T-helper 22 cell (primary cell): ENCODE results near the gene USHBP1.
"Not testable (repeated sequence)": the region's sequence is repeated elsewhere in the genome, so short reads cannot be mapped to it uniquely, and the experiment has no call there.

Source experiments
- DNase-seq: peaks from one replicate; pipeline ENCODE4 v3.0.0-alpha.2; 2020; ENCODE audit warnings: low read depth

Gene USHBP1

DNA sequence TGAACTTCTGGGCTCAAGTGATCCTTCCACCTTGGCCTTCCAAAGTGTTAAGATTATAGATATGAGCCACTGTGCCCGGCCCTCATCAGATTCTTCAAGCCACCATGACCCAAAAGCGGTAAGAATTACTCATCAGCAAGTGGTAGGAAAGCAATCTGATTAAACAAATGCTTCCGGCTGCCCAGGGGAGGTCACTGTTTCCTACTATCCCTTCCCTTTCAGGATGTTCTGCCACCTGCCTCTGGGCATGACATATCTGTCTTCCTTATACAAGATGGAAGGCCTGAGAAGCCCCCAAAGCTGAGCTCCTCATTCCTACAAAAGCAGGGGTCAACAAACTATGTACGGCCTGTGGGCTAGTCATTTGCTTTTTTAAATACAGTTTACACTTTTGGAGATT is 31.7 kb upstream of the USHBP1 start:
- no peak for DNase-seq

DNA sequence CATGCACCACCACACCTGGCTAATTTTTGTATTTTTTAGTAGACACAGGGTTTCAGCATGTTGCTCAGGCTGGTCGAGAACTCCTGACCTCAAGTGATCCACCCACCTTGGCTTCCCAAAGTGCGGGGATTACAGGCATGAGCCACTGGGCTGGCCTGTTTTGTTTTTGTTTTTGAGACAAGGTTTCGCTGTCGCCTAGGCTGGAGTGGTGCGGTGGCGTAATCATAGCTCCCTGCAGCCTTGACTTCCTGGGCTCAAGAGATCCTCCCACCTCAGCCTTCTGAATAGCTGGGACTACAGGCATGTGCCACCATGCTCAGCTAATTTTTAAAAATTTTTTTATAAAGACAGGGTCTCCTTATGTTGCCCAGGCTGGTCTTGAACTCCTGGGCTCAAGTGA is 31.0 kb upstream of the USHBP1 start:
- not testable (repeated sequence) for DNase-seq

DNA sequence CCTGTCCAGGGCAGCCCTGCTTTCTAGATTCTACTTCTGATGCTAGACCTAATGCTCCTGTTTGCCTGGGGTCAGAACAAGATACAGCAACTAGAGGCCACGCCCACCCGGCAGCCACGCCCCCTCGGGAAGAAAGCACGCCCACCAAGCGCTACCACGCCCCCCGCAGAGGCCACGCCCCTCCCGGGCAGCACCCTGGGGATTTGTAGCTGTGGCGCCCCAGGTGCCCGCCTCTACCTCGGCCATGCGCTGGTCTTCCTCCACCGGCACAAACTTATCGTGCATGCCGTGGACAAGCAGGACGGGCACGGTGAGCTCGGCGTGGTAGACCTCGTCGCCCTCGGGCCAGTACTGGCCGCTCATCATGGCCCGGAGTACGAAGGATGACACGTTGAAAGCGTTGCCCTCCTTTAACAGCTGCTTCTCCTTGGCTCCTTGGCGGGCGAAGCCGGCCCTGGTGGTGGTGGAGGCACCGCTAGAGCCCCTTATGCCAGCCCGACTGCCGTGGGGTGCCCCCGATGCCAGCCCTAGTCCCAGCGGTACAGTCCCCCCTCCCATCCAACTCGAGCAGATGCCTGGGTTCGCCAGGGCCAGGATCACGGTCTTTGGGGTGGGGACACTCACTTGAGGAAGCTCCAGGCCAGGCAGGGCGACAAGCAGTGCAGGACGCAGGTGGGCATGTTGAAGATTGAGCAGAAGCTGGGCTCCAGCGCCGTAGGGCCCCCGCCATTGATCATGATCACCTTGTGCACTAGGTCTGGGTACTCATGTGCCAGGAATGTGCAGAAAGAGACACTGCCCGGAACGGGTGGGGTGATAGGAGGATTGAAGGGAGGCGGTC is 29.7 kb upstream of the USHBP1 start:
- no peak for DNase-seq

DNA sequence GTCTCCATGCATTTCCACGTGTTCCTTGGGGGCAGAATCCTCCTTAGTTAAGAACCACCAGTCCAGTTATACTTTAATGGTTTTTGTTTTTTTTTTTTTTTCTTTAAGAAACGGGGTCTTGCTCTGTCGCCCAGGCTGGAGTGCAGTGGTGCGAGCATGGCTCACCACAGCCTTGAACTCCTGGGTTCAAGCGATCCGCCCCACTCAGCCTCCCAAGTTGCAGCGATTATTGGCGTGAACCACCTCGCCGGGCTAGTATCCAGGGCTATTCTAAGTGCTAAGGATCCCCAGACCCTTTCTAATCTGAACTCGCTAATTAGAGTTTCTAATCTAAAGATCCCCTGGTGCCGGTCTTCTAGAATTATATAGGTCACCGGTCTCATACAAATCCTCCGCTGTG is 29.1 kb upstream of the USHBP1 start:
- no peak for DNase-seq

DNA sequence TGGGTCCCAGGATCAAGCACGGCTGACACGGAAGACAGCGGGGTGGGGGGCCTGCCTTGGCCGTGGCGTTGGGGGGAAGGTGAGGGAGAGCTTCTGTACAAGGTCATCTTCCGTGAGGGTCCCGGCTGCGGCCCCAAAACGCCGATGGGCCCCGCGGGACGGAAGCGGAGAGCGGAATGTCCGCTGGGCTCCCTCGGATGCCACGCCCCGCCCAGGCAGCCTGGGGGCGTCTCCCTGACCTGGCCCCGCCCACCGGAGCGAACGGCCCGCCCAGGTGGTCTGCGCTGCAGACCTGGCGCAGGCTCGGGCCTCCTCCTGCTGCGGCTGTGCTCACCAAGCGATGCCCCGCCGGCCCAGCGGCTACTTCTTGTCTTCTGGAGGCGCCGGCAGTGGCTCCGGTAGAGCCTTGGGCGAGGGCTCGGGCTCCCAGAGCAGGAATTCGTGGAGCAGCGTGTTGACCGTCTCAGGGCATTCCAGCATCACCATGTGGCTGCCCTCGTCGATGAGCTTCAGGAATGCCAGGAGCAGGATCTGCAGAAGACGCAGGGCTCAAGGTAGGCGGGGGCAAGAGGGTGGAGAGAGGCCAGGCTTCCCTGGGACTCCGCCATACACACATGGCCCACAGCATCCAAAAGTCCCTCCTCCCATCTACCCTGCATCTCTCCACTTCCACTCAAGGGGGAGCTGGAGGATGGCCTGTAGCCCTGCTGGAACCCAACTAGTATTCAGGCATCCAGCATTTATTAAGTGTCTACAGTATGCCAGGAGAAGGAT is 27.9 kb upstream of the USHBP1 start:
- DNase-seq = peak; percentile 59

DNA sequence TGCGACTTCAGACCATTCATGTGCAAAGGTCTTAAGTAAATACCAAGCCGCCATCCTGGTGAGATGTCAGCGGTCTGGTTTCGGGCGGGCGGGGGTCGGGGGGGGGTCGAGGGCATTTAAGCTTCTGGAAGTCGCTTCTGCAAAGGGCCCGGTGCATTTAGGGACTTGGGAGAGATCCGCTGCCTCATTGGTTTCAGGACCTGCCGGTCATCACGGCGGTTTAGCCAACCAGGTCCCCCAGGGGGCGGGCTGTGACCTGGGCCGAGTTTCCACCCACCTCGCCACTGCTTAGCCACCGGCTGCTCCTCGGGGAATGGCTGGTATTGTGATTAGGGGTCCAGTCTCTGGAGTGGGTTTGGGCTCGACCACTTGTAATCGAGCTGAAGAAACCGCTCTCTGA is 24.9 kb upstream of the USHBP1 start:
- DNase-seq = no peak

DNA sequence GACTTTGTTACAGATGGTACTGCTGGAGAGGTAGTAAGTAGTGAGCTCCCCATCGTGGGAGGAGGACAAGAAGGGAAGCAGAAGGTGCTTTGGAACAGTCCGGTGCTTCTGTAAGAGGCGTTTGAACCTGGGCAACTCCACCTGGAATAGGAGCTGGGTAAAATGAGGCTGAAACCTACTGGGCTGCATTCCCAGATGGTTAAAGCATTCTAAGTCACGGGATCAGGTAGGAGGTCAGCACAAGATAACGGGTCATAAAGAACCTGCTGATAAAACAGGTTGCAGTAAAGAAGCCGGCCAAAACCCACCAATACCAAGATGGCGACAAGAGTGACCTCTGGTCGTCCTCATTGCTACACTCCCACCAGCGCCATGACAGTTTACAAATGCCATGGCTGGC is 22.2 kb upstream of the USHBP1 start:
- no peak for DNase-seq

DNA sequence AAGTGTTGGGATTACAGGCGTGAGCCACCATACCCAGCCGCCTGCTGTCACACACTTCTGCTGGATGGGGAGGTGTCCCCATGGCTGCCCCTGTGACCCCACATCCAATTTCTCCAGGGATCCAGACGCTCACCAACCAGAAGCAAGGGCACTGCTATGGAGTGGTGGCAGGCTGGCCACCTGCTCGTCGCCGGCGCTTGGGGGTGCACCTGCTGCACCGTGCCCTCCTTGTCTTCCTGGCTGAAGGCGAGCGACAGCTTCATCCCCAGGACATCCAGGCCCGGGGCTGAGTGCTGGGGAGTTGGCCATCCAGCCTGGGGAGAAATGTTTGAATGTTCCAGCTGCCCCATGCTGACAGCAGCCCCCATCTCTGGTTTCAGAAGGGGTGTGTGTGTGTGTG is 21.7 kb upstream of the USHBP1 start:
- no peak for DNase-seq

DNA sequence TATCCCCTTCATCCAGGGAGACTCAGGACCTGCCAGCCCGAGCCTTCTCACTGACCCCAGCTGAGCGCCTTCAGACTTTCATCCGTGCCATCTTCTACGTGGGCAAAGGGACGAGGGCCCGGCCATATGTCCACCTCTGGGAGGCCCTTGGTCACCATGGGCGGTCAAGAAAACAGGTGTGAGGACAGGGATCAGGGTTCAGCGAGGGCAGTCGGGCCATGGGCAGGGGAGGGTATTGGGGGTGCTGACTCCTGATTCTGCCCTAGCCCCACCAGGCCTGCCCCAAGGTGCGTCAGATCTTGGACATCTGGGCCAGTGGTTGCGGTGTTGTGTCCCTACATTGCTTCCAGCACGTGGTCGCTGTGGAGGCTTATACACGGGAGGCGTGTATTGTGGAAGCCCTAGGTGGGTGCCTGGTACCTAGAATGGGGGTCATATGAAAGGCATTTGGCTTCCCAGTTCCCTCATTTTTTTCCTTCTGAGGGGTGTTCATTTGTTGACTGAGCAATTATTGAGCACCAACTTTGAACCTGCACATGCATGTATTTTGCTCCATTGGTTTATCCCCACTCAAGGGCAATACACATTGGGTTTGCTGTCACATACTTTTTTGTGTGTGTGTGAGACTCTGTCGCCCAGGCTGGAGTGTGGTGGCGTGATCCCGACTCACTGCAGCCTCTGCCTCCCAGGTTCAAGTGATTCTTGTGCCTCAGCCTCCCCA is 21.0 kb upstream of the USHBP1 start:
- no peak for DNase-seq

DNA sequence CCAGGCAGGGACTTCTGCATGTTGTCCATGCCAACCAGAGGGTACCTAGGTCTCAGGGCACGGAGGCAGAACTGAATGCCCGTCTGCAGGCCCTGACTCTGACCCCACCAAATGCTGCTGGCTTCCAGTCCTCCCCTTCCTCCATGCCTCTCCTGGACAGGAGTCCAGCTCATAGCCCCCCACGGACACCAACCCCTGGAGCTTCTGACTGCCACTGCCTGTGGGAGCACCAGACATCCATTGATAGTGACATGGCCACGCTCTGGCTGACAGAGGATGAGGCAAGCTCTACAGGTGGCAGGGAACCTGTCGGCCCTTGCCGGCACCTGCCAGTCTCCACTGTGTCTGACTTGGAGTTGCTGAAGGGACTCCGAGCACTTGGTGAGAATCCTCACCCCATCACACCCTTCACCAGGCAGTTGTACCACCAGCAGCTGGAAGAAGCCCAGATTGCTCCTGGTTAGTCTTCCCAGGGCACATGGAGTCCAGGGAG is 19.0 kb upstream of the USHBP1 start:
- no peak for DNase-seq

DNA sequence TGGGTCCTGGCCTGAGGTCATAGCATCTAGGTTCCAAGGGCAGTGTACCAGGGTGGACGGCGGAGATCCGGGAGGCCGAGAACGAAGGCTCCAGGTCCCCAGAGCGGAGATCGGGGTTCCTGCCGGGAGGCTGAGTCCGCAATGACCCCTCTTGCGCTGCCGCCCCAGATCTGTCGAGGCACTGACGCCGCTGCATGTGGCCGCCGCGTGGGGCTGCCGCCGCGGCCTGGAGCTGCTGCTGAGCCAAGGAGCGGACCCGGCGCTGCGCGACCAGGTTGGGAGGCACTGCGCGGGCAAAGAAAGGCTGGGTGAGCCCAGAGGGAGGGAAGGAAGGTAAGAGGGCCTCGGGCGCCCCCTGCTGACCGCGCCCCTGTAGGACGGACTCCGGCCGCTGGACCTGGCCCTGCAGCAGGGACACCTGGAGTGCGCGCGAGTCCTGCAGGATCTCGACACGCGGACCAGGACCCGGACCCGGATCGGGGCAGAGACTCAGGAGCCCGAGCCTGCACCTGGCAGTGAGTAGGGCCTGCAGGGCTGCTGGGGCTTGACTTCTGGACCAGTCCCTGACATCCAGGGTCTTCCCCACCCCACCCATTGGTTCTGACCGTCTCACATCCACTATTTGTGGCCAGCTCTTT is 18.1 kb upstream of the USHBP1 start:
- peak; percentile 54 for DNase-seq

DNA sequence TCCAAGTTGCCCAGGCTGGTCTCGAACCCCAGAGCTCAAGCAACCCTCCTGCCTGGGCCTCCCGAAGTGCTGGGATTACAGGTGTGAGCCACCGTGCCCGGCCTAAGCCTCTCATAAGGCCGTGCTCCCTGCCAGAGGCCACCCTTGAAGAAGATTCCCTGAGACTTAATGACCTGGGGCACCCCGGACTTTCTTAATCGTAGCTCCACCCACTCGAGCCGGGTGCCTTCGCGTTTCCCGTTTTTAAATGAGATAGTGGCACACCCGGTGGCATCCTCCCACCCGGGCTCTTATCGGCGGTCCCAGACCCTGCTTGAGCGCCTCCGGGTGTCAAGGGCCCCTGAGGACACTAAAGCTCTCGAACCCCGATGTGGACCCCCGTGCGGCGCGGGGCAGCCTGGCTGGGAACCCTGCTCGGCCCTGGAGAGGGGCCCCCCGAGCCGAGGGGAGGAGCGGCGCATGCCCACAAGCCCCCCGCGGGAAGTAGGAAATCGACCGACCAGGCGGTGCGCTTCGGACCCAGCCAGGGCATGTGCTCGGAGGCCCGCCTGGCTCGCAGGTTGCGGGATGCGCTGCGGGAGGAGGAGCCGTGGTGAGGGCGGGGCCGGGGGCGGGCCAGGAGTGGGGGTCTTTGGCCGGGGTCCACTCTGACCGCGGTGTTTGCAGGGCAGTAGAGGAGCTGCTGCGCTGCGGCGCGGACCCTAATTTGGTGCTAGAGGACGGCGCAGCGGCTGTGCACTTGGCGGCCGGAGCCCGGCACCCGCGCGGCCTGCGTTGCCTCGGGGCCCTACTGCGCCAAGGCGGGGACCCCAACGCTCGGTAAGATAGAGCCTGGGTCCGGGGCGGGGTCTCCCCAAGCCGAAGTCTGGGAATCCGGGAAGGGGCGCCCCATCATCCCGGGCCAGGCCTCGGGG is 17.1 kb upstream of the USHBP1 start, which contains the start of gene ANKLE1:
TSS of gene ANKLE1 (plus strand) at position 511 of the 914 bp plus-strand sequence. CDS start at position 531, 20 bp downstream.
- no peak for DNase-seq

DNA sequence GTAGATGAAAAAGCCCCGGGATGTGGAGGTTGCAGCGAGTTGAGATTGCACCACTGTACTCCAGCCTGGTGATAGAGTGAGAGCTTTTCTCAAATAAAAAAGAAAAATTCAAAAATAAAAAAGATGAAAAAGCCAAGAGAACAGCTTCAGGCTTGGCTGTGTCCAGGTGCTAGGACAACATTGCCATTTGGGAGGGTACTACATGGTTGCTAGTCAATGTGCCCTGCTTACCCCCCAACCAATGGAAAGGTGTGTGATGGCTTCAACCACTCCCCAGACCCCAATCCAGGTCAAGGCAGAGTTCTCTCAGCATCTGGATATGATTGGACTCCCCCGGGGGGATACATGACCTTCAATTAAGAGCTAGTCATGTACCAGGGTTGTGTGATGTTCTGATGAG is 14.9 kb upstream of the USHBP1 start:
- no peak for DNase-seq

DNA sequence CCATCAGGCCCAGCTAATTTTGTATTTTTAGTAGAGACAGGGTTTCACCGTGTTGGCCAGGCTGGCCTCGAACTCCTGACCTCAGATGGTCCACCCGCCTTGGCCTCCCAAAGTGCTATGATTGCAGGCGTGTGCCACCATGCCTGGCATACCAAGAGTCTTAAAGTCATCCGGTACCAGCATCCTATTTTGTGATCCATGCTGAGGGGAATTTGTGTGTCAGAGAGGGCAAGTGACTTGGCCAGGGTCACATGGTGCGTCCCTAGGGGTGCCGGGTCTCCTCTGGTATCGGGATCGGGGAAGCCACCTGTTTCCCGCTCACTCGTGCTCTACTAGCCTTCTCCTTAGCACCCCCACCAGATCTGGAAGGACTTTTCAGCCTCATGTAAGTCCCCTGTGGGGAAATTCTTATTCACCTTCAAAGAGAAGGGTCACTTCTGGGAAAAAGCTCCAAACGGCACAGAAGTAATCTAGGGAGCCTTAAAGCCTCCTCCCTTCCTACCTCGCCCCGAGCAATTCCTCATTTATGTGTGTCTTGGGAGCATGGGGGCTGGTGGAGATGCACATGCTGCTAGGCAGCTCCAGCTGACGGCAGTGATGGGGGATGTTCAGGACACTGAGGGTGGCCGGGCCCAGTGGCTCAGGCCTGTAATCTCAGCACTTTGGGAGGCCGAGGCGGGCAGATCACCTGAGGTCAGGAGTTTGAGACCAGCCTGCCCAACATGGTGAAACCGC is 11.1 kb upstream of the USHBP1 start:
- DNase-seq = no peak

DNA sequence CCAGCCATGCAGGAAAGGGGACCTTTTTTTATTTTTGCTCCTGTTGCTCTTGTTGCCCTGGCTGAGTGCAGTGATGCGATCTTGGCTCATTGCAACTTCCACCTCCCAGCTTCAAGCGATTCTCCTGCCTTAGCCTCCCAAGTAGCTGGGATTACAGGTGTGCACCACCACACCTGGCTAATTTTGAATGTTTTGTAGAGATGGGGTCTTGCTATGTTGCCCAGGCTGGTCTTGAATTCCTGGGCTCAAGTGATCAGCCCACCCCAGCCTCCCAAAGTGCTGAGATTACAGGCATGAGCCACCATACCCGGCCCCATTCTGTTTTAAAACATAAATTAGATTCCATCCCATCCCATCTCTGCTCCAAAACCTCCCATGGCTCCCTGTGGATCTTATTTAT is 10.3 kb upstream of the USHBP1 start:
- DNase-seq = not testable (repeated sequence)

DNA sequence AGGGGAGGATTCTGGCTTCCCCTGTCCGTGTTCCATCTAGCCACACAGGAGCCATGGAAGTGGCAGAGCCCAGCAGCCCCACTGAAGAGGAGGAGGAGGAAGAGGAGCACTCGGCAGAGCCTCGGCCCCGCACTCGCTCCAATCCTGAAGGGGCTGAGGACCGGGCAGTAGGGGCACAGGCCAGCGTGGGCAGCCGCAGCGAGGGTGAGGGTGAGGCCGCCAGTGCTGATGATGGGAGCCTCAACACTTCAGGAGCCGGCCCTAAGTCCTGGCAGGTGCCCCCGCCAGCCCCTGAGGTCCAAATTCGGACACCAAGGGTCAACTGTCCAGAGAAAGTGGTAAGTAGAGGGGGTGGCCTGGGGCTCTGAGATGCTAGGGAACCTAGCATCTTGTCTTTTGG is 4.2 kb upstream of the USHBP1 start:
- DNase-seq = no peak

DNA sequence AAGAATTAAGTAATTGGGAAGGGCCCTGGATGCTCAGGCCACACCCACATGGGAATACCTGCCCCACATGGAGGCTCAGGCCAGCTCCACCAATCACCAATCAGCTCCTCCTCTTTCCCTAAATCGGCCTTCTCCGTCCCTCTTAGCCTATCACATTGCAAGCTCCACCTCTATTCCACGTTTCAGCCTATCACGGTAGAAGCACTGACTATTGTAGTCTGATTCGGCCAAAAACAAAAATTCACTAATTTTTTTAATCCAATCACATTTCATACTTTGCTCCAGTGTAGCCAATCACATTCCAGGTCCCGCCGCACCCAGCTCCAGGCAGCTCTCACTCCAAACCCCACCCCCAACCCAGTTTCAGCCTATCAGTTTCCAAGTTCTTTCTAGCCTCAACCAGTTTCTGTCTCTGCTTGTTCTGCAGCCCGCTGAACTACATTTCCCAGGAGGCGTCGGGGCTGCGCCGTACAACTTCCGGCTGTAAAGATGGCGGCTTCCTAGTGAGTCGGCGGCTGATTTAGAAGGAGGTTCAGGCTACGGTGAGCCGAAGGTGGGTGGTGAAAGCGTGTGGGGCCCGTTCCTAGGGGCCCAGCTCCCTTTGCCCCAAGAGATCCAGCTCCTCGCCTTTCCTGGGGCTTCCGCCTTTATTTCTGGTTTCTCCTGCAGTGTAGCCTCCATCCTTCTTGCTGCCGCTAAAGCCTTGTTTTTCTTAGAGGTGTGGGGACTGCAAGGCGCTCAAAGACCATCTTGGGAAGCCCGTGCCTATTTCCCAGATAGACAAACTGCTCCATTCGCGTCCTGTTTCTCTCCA is 2.6 kb upstream of the USHBP1 start, which contains the start of gene BABAM1:
TSS of gene BABAM1 (plus strand) at position 469 of the 814 bp plus-strand sequence. CDS start 1,364 bp downstream, outside the sequence.
- DNase-seq = peak; percentile 95

DNA sequence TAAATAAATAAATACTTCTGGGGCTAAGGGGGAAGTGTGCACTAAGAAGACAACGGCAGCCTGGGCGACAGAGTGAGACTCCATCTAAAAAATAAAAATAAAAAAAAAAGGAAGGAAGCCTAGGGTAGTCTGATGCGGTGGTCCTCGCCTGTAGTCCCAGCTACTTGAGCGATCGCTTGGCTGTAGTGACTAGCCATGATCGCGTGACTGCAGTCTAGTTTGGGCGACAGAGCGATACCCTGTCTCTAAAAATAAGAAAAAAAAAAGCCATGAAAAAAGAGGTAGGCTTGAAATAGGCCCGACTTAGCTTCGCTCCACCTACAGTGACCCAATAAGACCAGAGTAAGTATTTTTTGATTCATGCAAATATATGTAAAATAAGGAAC is 2.0 kb upstream of the USHBP1 start:
- DNase-seq = no peak

DNA sequence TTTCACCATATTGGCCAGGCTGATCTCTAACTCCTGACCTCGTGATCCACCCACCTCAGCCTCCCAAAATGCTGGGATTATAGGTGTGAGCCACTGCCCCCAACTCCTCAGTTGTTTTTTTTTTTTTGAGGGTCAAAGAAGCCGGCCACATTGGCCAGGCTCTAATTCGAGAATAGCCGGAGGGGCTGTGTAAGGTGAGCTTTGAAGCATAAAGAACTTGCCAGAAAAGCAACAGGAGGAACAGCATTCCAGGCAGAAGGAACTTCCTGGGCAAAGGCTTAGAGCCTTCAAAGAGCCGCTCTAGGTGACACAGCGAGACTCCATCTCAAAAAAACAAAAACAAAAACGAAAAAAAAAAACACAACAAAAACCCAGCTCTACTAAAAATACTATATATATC is 1.5 kb upstream of the USHBP1 start:
- DNase-seq = no peak
